Sigmoid colon (tissue), 7 donors: ENCODE data around the gene KISS1. TPM values are rescaled to one million over a fixed set of nuclear protein-coding genes. Genes with fewer than 3 reads are reported as not detected.

Experiments used
- DNase-seq: peaks from one replicate; pipeline ENCODE4 v3.0.0-alpha.2; 2019
- H3K27ac ChIP-seq, 4 donors: fragments of 200-600 bp; sonication (generic); one replicate each; pipeline ENCODE4 v1.5.1; 2016 to 2019; ENCODE audit warnings: mild to moderate bottlenecking in 1 of 4
- H3K27me3 ChIP-seq, 3 donors: fragments of 200-600 bp; sonication (generic); one replicate each; pipeline ENCODE4 v1.5.1; 2019; ENCODE audit warnings: mild to moderate bottlenecking in 1 of 3
- H3K36me3 ChIP-seq, 4 donors: fragments of 200-600 bp; sonication (generic); one replicate each; pipeline ENCODE4 v1.5.1; 2016 to 2019
- H3K4me1 ChIP-seq, 4 donors: fragments of 200-600 bp; sonication (generic); one replicate each; pipeline ENCODE4 v1.5.1; 2017 to 2019
- H3K4me3 ChIP-seq, 4 donors: fragments of 200-600 bp; sonication (generic); one replicate each; pipeline ENCODE4 v1.5.1; 2017 to 2019; ENCODE audit warnings: mild to moderate bottlenecking in 2 of 4, moderate library complexity in 1 of 4
- H3K9me3 ChIP-seq, 4 donors: fragments of 200-600 bp in 3 of 4; sonication (generic) in 3 of 4; one replicate each; pipeline versions ENCODE4 v1.5.1 to v1.6.1; 2013 to 2019
- EP300 ChIP-seq, 4 donors: sonication (generic); formaldehyde crosslinking; IDR thresholded peaks; one replicate each; pipeline ENCODE4 v1.6.1; 2017; ENCODE audit warnings: antibody characterized with exemption in 4 of 4
- POLR2A ChIP-seq, 2 donors: fragments of 450-650 bp; IDR thresholded peaks; one replicate each; pipeline ENCODE4 v1.6.1; 2016; ENCODE audit warnings: antibody characterized with exemption in 2 of 2, mild to moderate bottlenecking in 2 of 2, moderate library complexity in 2 of 2
- POLR2AphosphoS5 ChIP-seq, 4 donors: sonication (generic); formaldehyde crosslinking; IDR thresholded peaks; one replicate each; pipeline ENCODE4 v1.6.1; 2017; ENCODE audit warnings: antibody characterized with exemption in 4 of 4
- WGBS, 2 donors: extraction: QIAGEN DNeasy Blood & Tissue Kit; methylation state at CpG; one replicate each; pipeline ENCODE4 v1.1.7; 2013; 5-methylcytosine and 5-hydroxymethylcytosine counted together
- intact Hi-C: fragments of 100-400 bp; cut with DNase I; formaldehyde crosslinking; loops from one replicate; pipeline ENCODE4 v1.15.1; 2023
- polyA plus RNA-seq, 3 donors: library from polyadenylated mRNA; stranded (reverse); fragments of 200-250 nt; gene quantifications; one replicate each; pipeline ENCODE4 v1.2.3, GENCODE V29; 2013
- total RNA-seq, 4 donors: library from RNA; depleted of rRNA; stranded (reverse); fragments of >200 nt; gene quantifications; one replicate each; pipeline ENCODE4 v1.1.0, GENCODE V29; 2016
- TF ChIP-seq, protein P1 (sequence below), 4 experiments: fragments of 450-650 bp in 3 of 4; fragments of 200-600 bp in 1 of 4; IDR thresholded peaks; one replicate each; pipeline ENCODE4 v1.5.1; 2016 to 2019; ENCODE audit warnings: antibody characterized with exemption in 4 of 4, mild to moderate bottlenecking in 3 of 4, moderate library complexity in 2 of 4
- donor health status: healthy with polysubstance abuse.
- donor health status: Bipolar disorder and iron deficiency.
- donor health status: healthy.

KISS1 gene, protein sequence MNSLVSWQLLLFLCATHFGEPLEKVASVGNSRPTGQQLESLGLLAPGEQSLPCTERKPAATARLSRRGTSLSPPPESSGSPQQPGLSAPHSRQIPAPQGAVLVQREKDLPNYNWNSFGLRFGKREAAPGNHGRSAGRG
- not detected for total RNA-seq
- 1 to 10 TPM in 1 of 3 donors, not detected in 2; 1.2 TPM for polyA plus RNA-seq

DNA sequence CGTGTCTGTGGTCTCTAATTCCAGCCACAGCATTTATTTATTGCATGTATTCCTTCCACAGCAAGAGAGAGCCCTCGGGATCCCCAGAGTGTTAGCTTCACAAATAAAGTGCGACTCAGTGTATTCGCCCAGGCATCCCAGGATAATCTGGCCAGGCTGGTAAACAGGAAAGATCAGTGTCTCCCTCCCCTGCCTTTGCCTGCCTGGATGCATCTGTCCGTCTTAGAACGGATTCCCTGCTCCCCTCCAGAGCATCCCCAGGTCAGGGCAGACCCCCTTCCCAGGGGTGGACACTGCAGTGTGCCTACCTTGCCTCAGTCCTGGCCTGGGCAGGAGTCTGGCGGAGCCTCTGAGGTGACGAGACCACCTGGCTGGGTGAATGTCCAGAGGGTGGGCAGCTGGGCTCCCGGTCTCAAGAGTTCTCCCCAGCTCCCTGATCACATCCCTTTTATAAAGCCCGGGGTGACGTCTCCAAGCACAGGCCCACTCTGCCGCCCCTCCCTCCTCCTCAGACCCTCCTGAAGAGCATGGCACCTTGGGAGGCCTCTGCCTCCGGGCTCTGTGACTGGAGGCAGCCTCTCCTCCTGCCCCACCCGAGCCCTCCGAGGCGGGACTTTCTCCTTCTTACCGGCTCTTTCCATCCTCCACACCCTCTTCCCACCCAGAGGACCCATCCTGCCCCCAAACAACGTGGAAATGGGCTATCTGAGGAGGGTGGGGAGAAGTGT lies at the start of gene KISS1:
Gene KISS1 (minus strand): TSS at position 424 of the 728 bp plus-strand sequence. CDS start 3,615 bp downstream, outside the sequence.
- WGBS, 2 donors, result 47 to 63% methylated on average over 18 of the region's 18 CpGs
- TF ChIP-seq POLR2AphosphoS5 (IDR thresholded peaks at IDR 0.05) (no peak), EP300 (IDR thresholded peaks at IDR 0.05) (no peak), POLR2A (IDR thresholded peaks at IDR 0.05) (no peak)
- TF ChIP-seq, protein P1, sequence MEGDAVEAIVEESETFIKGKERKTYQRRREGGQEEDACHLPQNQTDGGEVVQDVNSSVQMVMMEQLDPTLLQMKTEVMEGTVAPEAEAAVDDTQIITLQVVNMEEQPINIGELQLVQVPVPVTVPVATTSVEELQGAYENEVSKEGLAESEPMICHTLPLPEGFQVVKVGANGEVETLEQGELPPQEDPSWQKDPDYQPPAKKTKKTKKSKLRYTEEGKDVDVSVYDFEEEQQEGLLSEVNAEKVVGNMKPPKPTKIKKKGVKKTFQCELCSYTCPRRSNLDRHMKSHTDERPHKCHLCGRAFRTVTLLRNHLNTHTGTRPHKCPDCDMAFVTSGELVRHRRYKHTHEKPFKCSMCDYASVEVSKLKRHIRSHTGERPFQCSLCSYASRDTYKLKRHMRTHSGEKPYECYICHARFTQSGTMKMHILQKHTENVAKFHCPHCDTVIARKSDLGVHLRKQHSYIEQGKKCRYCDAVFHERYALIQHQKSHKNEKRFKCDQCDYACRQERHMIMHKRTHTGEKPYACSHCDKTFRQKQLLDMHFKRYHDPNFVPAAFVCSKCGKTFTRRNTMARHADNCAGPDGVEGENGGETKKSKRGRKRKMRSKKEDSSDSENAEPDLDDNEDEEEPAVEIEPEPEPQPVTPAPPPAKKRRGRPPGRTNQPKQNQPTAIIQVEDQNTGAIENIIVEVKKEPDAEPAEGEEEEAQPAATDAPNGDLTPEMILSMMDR (IDR thresholded peaks at IDR 0.05), result no peak
- intact Hi-C loops, result no loop called here
- no peak for DNase-seq
- H3K4me3 ChIP-seq, result no peak within 1 kb of the TSS
- no peak within 1 kb of the TSS for H3K27ac ChIP-seq
- H3K27me3 ChIP-seq, result peaks cover 0 to 56% (median 0%) of the 10 kb centered on the region in 3 donors
- no peaks in the 10 kb centered on the region for H3K9me3 ChIP-seq
- H3K4me1 ChIP-seq, result no peaks in the 10 kb centered on the region
- no peaks in the 10 kb centered on the region for H3K36me3 ChIP-seq

DNA sequence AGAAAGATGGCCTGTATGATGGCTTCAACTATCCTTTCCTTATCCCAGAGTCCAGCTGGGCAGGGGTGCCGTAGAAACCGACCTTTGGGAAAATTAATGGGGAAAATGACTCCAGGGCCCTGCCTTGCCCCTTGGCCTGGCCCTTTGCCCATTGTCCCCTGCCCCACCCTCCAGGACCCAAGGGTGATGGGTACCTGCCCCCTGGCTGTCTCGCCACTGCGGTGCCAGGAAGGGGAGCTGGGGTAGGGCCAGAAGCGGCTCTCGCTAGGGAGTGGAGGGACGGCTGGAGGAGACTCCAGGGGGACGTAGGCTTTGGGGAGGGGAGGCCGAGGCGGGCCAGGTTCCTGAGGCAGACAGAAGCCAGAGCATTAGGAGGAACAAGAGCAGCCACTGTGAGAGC lies 46.6 kb upstream of the KISS1 start:
- Histone ChIP-seq H3K27ac (no peak overlapping the region), H3K4me3 (no peak overlapping the region), H3K9me3 (no peaks in the 10 kb centered on the region), H3K27me3 (no peaks in the 10 kb centered on the region), H3K36me3 (no peaks in the 10 kb centered on the region), H3K4me1 (no peaks in the 10 kb centered on the region)
- DNase-seq, result no peak
- 94 to 95% methylated on average over 10 of the region's 10 CpGs for whole genome bisulfite sequencing, 2 donors
- TF ChIP-seq, protein P1 (IDR thresholded peaks at IDR 0.05), result no peak
- TF ChIP-seq POLR2AphosphoS5 (IDR thresholded peaks at IDR 0.05) (no peak), POLR2A (IDR thresholded peaks at IDR 0.05) (no peak), EP300 (IDR thresholded peaks at IDR 0.05) (no peak)
- intact Hi-C loops, result no loop called here

DNA sequence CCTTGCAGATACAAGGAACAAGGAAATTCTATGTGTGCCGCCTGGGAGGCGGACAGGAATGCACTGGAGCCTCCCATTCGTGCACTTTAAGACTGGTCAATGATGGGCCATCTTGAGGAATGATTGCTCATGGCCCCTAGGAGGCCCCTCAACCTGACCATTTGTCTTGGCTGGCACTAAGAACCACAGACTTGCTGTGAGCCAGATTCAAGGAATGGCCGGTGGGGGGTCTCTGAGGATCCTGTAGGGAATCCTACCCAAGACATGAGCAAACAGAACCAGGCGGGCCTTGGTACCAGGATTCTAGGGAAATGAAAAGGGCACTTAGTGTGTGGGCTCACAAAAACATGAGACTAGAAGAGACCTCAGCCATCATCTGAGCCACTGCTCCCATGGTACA lies 45.6 kb upstream of the KISS1 start:
- 90 to 94% methylated on average over 5 of the region's 5 CpGs for WGBS, 2 donors
- H3K27ac ChIP-seq, result no peak overlapping the region
- no peaks in the 10 kb centered on the region for H3K36me3 ChIP-seq
- TF ChIP-seq POLR2A (IDR thresholded peaks at IDR 0.05) (no peak), POLR2AphosphoS5 (IDR thresholded peaks at IDR 0.05) (no peak)
- TF ChIP-seq, protein P1 (IDR thresholded peaks at IDR 0.05), result no peak
- H3K27me3 ChIP-seq, result no peaks in the 10 kb centered on the region
- DNase-seq, result no peak
- H3K4me3 ChIP-seq, result no peak overlapping the region
- H3K4me1 ChIP-seq, result no peaks in the 10 kb centered on the region
- intact Hi-C loops, result no loop called here
- no peaks in the 10 kb centered on the region for H3K9me3 ChIP-seq

DNA sequence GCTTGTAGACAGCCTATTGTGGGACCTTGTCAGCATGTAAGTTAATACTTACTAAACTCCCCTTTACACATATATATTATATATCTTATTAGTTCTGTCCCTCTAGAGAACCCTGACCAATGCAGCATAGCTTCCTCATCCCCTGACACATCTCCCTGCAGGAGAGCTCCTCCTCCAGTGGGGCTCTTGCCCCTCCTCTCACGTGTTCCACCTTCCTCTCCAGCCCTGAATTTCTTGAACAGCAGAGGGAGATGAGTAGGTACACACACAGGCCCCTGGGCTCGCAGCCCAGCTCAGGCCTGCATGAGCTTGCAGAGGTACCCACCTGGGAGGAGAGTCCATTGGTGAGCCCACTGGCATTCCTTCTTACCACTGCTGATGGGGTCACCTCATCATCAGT lies 44.8 kb upstream of the KISS1 start:
- intact Hi-C loops, result no loop called here
- 50 to 56% methylated on average over 2 of the region's 2 CpGs for WGBS, 2 donors
- Histone ChIP-seq H3K9me3 (no peaks in the 10 kb centered on the region), H3K27ac (no peak overlapping the region), H3K4me1 (no peaks in the 10 kb centered on the region), H3K36me3 (no peaks in the 10 kb centered on the region), H3K27me3 (no peaks in the 10 kb centered on the region), H3K4me3 (no peak overlapping the region)
- DNase-seq, result no peak
- TF ChIP-seq POLR2A (IDR thresholded peaks at IDR 0.05) (no peak), POLR2AphosphoS5 (IDR thresholded peaks at IDR 0.05) (no peak), EP300 (IDR thresholded peaks at IDR 0.05) (no peak)
- TF ChIP-seq, protein P1 (IDR thresholded peaks at IDR 0.05), result no peak
